HCT116 (cell line): ENCODE measurements around the gene NAALADL2. TPM values are rescaled to one million over a fixed set of nuclear protein-coding genes. Genes with fewer than 3 reads are reported as not detected.

Experiments
- ATAC-seq: fragments of 200-7000 bp; cut with Tn5 transposase; 2 replicates; pipeline ENCODE4 v1.9.1; 2020; ENCODE audit warnings: mild to moderate bottlenecking, moderate library complexity
- BruUV-seq: library from RNA; stranded (reverse); fragments of 400-500 nt; replicated peaks from 2 replicates; lab custom pipeline; 2021; lab: Mats Ljungman, UMichigan
- CTCF ChIA-PET: fragments of 300-600 bp; sonication (Branson Sonifier 250); formaldehyde crosslinking; loops from one replicate; lab custom pipeline; 2021; ENCODE audit warnings: antibody characterized with exemption; lab: Charles Lee
- POLR2A ChIA-PET: fragments of 300-600, 350-600 bp; sonication (Branson Sonifier 250); formaldehyde crosslinking; loops from one replicate; lab custom pipeline; 2021; ENCODE audit warnings: antibody characterized with exemption; lab: Charles Lee
- RAD21 ChIA-PET, 2 experiments: fragments of 300-600 bp; sonication (Branson Sonifier 250); formaldehyde crosslinking; loops; one replicate each; lab custom pipeline; 2023; ENCODE audit warnings: low total read pairs in 2 of 2; ENCODE audit not compliant: uncharacterized antibody in 2 of 2, unreplicated experiment in 2 of 2, low non-redundant PET in 1 of 2; lab: Charles Lee
- DNase-seq: peaks from one replicate; pipeline ENCODE4 v3.0.0-alpha.2; 2010; ENCODE audit warnings: low read depth, low spot score
- H2AFZ ChIP-seq: fragments of 200-600 bp; shearing (Covaris generic), sonication (generic); 2 replicates; pipeline ENCODE4 v1.6.1; 2017; ENCODE audit warnings: low read depth, mixed run types, mixed read lengths, antibody characterized with exemption, low read length; ENCODE audit not compliant: poor library complexity, severe bottlenecking
- H3K27ac ChIP-seq: 2 replicates; pipeline ENCODE4 v1.5.1; 2012; ENCODE audit warnings: low read depth, low read length
- H3K27me3 ChIP-seq: fragments of 200-600 bp; sonication (generic); 2 replicates; pipeline ENCODE4 v1.6.1; 2016; ENCODE audit warnings: mixed run types, low read length, mixed read lengths; ENCODE audit not compliant: insufficient read depth
- H3K36me3 ChIP-seq, 2 experiments: fragments of 200-500 bp in 1 of 2; fragments of 200-600 bp in 1 of 2; sonication (Bioruptor generic) in 1 of 2; sonication (generic) in 1 of 2; 2 replicates each; pipeline versions ENCODE4 v1.5.1 to v1.6.1; 2014 to 2016; ENCODE audit warnings: low read length in 2 of 2, inconsistent platforms in 1 of 2, mixed read lengths in 1 of 2, mixed run types in 1 of 2; ENCODE audit not compliant: insufficient read depth in 2 of 2, control insufficient read depth in 1 of 2
- H3K4me1 ChIP-seq, 2 experiments: fragments of 200-600 bp in 1 of 2; sonication (generic) in 1 of 2; 2 replicates each; pipeline versions ENCODE4 v1.5.1 to v1.6.1; 2012 to 2017; ENCODE audit warnings: low read length in 2 of 2, inconsistent platforms in 1 of 2, mild to moderate bottlenecking in 1 of 2, mixed read lengths in 1 of 2, mixed run types in 1 of 2, moderate library complexity in 1 of 2; ENCODE audit not compliant: insufficient read depth in 2 of 2, control insufficient read depth in 1 of 2
- H3K4me2 ChIP-seq: fragments of 200-600 bp; sonication (generic); 2 replicates; pipeline ENCODE4 v1.6.1; 2017; ENCODE audit warnings: mixed run types, low read length, mixed read lengths
- H3K4me3 ChIP-seq, 2 experiments: fragments of 200-600 bp in 1 of 2; sonication (generic) in 1 of 2; replicated peaks in 1 of 2; 2 replicates each; pipeline ENCODE4 v1.5.1; 2011 to 2016; ENCODE audit warnings: low read length in 2 of 2, control low read depth in 1 of 2, low read depth in 1 of 2, mild to moderate bottlenecking in 1 of 2, mixed read lengths in 1 of 2, mixed run types in 1 of 2
- H3K79me2 ChIP-seq: fragments of 200-600 bp; sonication (generic); 2 replicates; pipeline ENCODE4 v1.6.1; 2017; ENCODE audit warnings: mild to moderate bottlenecking, mixed run types, low read length, moderate library complexity, mixed read lengths; ENCODE audit not compliant: insufficient read depth
- H3K9ac ChIP-seq: fragments of 200-600 bp; sonication (generic); 2 replicates; pipeline ENCODE4 v1.6.1; 2016; ENCODE audit warnings: low read length, mixed read lengths
- H3K9me2 ChIP-seq: fragments of 200-600 bp; sonication (generic), shearing (Covaris generic); 2 replicates; pipeline ENCODE4 v1.6.1; 2017; ENCODE audit warnings: mixed run types, mild to moderate bottlenecking, moderate library complexity; ENCODE audit not compliant: insufficient read depth
- H3K9me3 ChIP-seq, 2 experiments: fragments of 200-500 bp in 1 of 2; fragments of 200-600 bp in 1 of 2; sonication (Bioruptor generic) in 1 of 2; sonication (generic) in 1 of 2; 2 replicates each; pipeline ENCODE4 v1.6.1; 2014 to 2017; ENCODE audit warnings: low read length in 2 of 2, mixed read lengths in 2 of 2, inconsistent platforms in 1 of 2, low read depth in 1 of 2, mild to moderate bottlenecking in 1 of 2, mixed run types in 1 of 2, moderate library complexity in 1 of 2; ENCODE audit not compliant: control insufficient read depth in 1 of 2, insufficient read depth in 1 of 2
- H4K20me1 ChIP-seq: fragments of 200-600 bp; sonication (generic), shearing (Covaris generic); 2 replicates; pipeline ENCODE4 v1.6.1; 2017; ENCODE audit warnings: mixed run types, mild to moderate bottlenecking, moderate library complexity; ENCODE audit not compliant: insufficient read depth
- CEBPB ChIP-seq: IDR thresholded peaks from 2 replicates; pipeline ENCODE4 v1.6.1; 2012; ENCODE audit warnings: low read depth
- EGR1 ChIP-seq: IDR thresholded peaks from 2 replicates; pipeline ENCODE4 v1.6.1; 2012; ENCODE audit warnings: low read depth
- RAD21 ChIP-seq: IDR thresholded peaks from 2 replicates; pipeline ENCODE4 v1.6.1; 2012; ENCODE audit warnings: low read depth, mild to moderate bottlenecking
- SIN3A ChIP-seq: IDR thresholded peaks from 2 replicates; pipeline ENCODE4 v1.6.1; 2012; ENCODE audit warnings: low read depth
- SP1 ChIP-seq: IDR thresholded peaks from 2 replicates; pipeline ENCODE4 v1.6.1; 2012; ENCODE audit warnings: low read depth
- YY1 ChIP-seq: IDR thresholded peaks from 2 replicates; pipeline ENCODE4 v1.6.1; 2011; ENCODE audit warnings: low read length, low read depth, moderate library complexity, mild to moderate bottlenecking; ENCODE audit not compliant: insufficient replicate concordance; ENCODE audit errors: extremely low read depth
- intact Hi-C: fragments of 100-400 bp; cut with micrococcal nuclease; formaldehyde crosslinking; loops from 2 replicates; pipeline ENCODE4 v1.10.0; 2022
- total RNA-seq: library from RNA; stranded (reverse); gene quantifications from one replicate; pipeline ENCODE4 v1.2.1, GENCODE V29; 2021; ENCODE audit not compliant: unreplicated experiment
- TF ChIP-seq, protein P1 (sequence below): IDR thresholded peaks from 2 replicates; pipeline ENCODE4 v1.6.1; 2012
- TF ChIP-seq, protein P2 (sequence below): IDR thresholded peaks from 2 replicates; pipeline ENCODE4 v1.6.1; 2012

Gene NAALADL2
- total RNA-seq, 1 experiment from 2014 or later: 2.9 TPM

DNA sequence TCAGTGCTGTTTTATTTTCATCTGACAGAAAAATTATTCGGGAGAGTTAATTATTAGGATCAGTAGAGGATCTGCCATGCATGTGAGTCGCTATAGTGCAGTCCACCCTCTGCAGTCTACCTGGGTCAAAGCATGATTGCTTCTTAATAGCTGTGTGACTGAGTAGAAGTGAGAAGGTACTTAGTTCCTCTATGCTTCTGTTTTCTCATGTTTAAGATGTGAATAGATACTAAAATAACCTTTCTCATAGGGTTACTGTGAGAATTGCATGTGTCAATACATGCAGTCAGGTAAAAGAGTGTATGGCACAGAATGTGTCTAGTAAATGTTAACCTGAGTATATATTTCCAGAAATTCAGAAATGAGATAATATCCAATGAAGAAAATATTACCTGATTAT lies 435.7 kb downstream of the NAALADL2 start:
- no peaks in the 10 kb centered on the region for H3K9me3 ChIP-seq
- no peaks in the 10 kb centered on the region for H3K27me3 ChIP-seq
- intact Hi-C loops: no loop called here
- ChIA-PET CTCF (no interaction called here), POLR2A (no interaction called here), RAD21 (no interaction called here)
- no peak overlapping the region for H3K9ac ChIP-seq
- no peak overlapping the region for H3K27ac ChIP-seq
- no peak for TF ChIP-seq EGR1
- TF ChIP-seq SP1: no peak
- TF ChIP-seq CEBPB: no peak
- TF ChIP-seq, protein P1, sequence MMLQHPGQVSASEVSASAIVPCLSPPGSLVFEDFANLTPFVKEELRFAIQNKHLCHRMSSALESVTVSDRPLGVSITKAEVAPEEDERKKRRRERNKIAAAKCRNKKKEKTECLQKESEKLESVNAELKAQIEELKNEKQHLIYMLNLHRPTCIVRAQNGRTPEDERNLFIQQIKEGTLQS: no peak
- no peak for TF ChIP-seq YY1
- TF ChIP-seq SIN3A: no peak
- ATAC-seq (no peak), DNase-seq (no peak)
- no peaks in the 10 kb centered on the region for H4K20me1 ChIP-seq
- BruUV-seq: no TSS peak
- H2AFZ ChIP-seq: no peak overlapping the region
- H3K4me3 ChIP-seq: no peak overlapping the region
- no peak overlapping the region for H3K4me2 ChIP-seq
- no peaks in the 10 kb centered on the region for H3K79me2 ChIP-seq
- no peaks in the 10 kb centered on the region for H3K36me3 ChIP-seq
- H3K4me1 ChIP-seq: no peaks in the 10 kb centered on the region
- H3K9me2 ChIP-seq: no peaks in the 10 kb centered on the region

DNA sequence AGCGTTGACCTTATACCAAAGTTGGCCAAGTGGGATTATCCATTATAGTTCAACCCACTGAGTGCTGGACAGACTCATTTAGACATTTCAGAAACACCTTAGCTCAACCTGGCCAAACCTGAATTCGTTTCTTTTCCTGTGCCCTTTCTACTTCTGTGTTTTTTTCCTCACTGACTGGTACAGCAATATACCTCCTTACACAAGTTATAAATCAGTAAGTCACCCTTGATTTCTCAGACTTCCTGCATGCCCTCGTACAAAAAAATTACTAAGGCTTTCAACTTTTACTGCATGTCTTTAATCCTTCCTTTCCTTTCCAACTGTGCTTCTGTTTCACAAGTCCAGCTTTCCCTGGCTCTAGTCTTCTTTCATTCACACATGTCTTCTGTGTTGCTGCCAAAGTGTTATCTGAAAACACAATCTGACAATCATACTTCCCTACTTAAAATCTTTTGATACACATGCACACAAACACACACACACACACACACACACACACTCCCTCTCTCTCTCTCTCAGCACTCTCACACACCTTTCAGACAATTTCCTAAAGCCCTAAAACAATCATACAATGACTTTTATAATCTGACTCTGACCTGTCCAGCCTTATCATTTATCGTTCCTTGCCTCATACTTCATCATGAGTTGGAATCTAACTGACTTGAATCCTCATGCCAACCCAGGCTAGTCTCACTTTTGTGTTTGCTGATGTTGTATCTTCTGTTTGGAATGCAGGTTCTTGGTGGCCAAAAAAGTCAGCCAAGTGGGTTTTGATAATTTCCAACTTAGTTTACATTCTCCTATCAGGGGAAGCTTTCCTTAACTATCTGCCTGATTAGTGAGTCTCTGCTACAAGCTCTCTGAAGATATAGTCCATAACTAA lies 436.4 kb downstream of the NAALADL2 start:
- RAD21 ChIA-PET: no interaction called here
- Histone ChIP-seq H3K4me1 (no peaks in the 10 kb centered on the region), H3K4me3 (no peak overlapping the region)
- no peak for TF ChIP-seq RAD21
- TF ChIP-seq, protein P2, sequence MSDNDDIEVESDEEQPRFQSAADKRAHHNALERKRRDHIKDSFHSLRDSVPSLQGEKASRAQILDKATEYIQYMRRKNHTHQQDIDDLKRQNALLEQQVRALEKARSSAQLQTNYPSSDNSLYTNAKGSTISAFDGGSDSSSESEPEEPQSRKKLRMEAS: no peak
- TF ChIP-seq, all 23 proteins: peak for 0
- no peaks in the 10 kb centered on the region for H3K9me3 ChIP-seq
- intact Hi-C loops: no loop called here
- no peaks in the 10 kb centered on the region for H3K27me3 ChIP-seq
- no peak overlapping the region for H3K27ac ChIP-seq
- no TSS peak for BruUV-seq
- H3K9me2 ChIP-seq: no peaks in the 10 kb centered on the region
- H3K4me2 ChIP-seq: no peak overlapping the region
- H3K36me3 ChIP-seq: no peaks in the 10 kb centered on the region
- no peak overlapping the region for H2AFZ ChIP-seq
- no peaks in the 10 kb centered on the region for H4K20me1 ChIP-seq
- CTCF ChIA-PET: no interaction called here
- POLR2A ChIA-PET: no interaction called here
- ATAC-seq (no peak), DNase-seq (no peak)
- no peak overlapping the region for H3K9ac ChIP-seq
- no peaks in the 10 kb centered on the region for H3K79me2 ChIP-seq
